Right renal pelvis (tissue), 4 donors: Measurements from ENCODE around the gene SYT2. TPM values are rescaled to one million over a fixed set of nuclear protein-coding genes. Genes with fewer than 3 reads are reported as not detected.
"Not testable (repeated sequence)": the region's sequence is repeated elsewhere in the genome, so short reads cannot be mapped to it uniquely, and the experiment has no call there.

Experiments used
- DNase-seq, 4 donors: peaks; one replicate each; pipeline ENCODE4 v3.0.0-alpha.2; 2013; ENCODE audit warnings: low read depth in 4 of 4, low spot score in 3 of 4, missing footprints in 1 of 4
- polyA plus RNA-seq, 4 donors: library from polyadenylated mRNA; unstranded; fragments of 120-200 nt; gene quantifications; one replicate each; pipeline ENCODE4 v1.2.1, GENCODE V29; 2013; ENCODE audit not compliant: insufficient read length in 4 of 4

Gene SYT2
- polyA plus RNA-seq, 4 donors: 2.1 to 2.6 (median 2.5) TPM

DNA sequence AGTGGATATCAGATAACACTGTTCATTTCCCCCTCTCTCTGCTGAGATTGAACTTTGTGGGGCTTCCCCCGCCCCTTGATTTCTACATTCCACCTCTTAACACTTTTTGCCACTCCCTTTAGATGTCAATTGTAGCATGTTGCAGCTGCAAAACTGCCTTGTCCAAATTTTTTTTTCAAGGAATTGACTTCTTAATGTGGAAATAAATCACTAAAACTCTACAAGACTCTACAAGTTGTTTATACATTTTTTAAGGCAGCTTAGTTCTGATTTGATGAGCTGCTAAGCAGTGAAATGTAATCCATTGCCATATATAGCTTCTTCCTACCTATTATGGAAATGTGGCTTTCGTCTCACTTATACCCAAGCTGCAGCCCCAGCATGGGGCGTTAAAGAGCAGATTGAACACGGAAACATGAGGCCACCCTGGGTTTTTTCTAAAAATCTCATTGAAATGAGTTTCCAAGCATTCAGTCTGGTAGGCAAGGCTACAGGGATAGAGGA lies 132.2 kb downstream of the SYT2 start:
- DNase-seq: peak in 3 of 4 donors; percentile 56 to 71 (median 67)

DNA sequence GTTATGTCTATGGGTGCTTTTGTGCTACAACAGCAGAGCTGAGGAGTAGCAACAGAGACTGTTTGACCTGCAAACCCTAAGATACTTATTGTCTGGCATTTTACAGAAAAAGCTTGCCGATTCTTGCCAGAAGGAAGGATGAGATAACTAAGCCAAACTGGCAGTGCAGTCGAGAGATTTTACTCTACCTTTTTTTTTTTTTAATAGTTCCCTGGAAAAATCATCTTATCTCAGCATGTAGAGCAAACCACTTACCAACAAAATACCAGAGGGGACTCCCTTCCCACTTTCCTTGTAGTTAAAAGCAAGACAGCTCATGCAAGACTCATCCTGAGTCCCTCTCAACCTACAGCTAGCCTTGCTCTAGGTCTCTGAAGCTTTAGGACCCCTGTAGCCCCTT lies 132.9 kb downstream of the SYT2 start:
- no peak for DNase-seq

- DNase-seq: no peak
Measured at GRCh38 chr1:202576816-202577215, 133.4 kb downstream of the SYT2 start.

- DNase-seq: no peak
Measured at GRCh38 chr1:202575918-202576653, 134.2 kb downstream of the SYT2 start.

DNA sequence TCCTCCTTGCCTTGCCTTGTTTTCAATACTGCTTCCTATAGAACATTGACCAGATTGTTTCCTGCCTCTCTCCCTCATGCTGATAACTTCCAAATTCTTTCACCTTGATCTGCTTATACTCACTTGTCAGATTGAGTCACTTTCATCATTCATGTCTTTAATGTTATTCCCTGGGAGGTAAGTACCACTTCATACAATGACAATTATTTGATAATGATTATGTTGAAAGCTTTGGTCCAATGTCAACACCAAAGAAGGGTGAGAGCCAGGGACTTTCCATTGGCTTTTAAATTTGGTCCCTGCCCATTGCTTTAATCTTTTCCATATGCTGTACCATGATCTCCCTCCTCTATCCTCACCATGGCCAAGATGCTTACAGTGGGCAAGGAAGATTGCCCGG lies 137.4 kb downstream of the SYT2 start:
- no peak for DNase-seq

DNA sequence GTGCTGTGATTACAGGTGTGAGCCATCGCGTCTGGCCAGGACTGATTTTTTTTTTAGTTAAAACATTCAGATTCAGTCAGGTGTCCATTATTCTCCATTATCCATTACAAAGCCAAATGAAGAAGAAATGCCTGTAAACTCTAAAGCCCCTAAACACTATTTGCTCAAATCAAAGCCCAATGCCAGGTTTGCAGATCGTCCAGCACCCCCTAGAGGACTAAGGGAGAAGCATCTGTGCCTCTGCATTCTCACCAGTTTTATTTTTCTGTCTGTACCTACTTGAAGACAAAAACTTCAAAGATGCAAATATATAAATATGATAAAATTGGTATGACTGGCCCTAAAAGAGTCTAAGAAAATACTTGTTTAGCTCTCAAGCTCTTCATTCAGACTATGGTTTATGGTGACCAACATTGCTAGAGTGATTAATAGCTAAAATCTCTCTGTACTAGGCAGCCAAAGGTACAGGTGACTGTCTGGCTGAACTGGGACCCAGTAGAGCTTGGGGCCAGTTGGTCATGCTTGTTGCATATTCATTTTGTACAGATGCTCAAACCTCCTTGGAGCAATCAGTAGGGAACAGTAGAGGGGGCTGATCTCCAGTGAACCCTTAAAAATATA lies 138.4 kb downstream of the SYT2 start:
- DNase-seq: no peak

DNA sequence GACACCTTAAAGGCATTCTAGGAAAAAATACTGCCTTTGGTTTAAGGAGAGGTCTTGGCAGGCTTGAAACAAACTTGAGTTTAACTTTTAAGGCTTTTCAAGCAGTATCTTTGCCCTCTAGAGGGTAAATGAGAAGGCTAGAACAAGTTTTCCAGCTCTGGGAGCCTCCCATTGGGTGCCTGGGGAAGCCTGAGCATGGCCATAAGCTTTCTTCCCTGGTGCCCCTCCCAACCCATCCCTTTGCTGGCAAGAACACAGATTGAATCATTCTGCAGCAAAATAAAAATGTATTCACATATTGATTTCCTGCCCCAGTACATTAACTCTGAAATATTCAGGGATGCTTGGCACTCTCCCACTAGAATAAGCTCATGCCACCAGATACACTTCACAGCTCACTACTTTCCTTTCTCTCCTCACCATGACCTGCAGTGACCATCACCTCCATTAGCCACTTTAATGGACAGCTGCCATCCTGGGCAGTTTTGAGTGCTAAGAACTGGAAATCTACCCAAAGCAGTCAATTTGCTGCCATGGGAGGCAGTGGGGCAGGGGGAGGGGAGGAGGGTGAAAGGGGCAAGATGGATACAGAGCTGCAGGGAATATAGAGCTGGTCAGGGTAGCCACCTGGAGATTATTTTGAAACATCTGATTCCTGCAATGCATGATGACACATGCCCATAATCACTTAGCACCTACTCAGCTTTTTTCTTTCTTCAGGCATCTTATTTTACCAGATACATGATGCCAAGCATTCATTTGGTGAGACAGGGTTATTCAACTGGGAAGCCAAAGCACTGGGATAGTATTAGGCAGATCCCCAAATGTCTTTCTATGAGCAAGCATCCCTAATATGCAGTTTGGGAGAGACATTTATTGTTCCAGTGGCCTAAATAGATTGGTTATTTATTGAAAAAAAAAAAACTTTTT lies 140.6 kb downstream of the SYT2 start:
- no peak for DNase-seq

DNA sequence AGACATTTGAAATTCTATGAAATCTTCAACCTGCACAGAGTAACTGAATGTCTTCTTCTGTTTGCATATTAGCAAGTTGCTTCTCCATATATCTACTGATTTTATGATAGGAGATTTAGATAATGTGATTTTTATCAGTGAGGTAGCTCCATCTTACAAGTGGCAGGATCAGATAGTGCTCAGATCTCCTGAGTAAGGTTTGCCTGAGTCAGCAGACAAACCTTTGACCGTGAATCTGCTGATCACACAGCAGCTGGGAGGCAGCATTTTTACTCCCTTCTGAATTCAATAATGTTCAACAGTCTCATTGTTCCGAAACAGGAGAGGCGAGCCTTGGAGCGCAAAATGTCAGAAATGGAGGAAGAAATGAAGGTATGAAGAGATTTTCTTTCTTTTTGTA lies 141.4 kb downstream of the SYT2 start:
- no peak for DNase-seq

- DNase-seq: no peak
Measured at GRCh38 chr1:202568410-202568809, 141.8 kb downstream of the SYT2 start.

GRCh38 chr1:202567738-202568137 lies 142.5 kb downstream of the SYT2 start:
- DNase-seq: no peak

DNA sequence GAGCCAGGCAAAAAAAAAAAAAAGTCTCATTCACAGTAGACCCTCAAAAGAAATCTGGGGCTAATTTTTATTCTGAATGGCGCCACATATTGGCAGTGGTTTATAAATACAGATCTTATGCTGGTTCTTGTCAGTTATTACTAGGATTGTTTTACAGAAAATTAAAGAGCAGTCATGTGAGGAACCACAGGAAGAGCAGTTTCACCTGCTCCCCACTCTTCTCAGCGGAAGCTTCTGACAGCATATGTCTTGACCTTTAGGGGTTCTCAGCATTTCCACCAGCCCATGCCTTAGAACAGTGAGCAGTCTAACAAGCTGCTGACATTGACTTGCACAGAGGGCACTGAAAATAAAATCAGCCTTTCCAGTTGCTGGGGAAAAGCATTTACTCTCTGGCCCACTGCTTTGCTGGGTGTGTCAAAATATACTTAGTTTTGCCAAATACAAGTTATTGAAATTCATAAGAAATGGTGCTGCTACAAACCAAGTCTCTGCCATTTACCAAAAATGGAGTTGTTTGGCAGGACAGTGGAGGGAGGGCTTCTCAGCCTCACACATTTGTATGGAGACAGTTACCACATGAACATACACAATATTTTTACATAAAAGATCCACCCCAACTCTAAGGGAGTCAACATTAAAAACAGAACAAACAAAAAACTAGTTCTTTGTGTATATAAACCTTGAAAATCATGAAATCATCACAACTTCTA lies 144.2 kb downstream of the SYT2 start:
- DNase-seq: no peak

DNA sequence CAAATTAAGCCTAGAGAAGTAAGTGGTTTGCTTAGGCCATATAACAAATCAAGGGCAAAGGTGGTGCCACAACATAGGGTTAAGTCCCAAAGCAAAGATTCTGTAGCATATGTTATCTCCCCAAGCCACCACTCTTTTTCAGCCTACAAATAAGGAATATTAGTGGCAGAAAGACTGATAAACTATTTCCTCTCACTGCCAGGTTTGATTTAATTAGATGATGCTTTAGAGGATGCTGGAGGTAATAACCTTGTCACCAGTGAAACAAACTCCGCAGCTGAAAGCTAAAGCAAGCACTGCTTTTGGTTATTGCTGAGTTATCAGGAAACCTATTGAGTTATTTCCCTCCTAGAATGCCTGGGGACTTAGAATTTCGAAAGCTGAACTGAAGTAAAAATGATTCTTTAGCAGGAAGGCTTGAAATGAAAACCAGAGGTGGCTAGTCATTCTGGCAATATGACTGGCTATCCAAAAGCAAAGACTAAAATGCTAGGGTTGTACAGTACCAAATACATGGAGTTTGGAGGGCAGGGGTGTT lies 145.2 kb downstream of the SYT2 start:
- DNase-seq: no peak

DNA sequence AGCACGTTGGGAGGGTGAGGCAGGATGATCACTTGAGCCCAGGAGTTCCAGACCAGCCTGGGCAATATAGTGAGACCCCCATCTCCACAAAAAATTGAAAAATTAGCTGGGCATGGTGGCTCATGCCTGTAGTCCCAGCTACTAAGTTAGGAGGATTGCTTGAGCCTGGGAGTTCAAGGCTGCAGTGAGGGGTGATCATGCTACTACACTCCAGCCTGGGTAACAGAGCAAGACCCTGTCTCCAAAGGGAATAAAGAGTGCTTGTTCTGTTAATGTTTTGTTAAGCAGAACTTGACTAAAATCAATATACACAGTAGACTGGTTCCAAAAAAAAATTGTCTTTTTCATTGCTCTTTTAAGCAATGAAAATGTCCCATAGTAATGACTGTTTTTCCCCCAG lies 146.4 kb downstream of the SYT2 start:
- no peak for DNase-seq

GRCh38 chr1:202562444-202563060 lies 147.7 kb downstream of the SYT2 start:
- no peak for DNase-seq

- no peak for DNase-seq
Measured at GRCh38 chr1:202561726-202562443, 148.4 kb downstream of the SYT2 start.

DNA sequence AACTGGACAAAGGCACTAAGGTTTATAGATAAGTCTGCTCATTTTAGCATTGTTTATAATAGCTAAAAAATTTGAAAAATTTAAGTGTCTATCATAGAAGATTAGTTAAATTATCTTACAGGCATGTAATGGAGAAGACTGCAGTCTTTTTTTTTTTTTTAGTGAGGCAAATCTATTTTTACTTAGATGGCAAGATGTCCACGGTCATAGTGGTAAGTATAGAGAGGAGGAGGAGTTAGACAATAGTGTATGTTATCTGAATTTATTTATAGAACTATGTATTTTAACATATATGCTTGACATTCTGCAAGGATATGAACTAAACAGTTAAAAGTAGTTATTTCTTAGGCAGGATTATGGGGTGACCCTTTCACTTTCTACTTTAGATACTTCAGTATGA lies 149.0 kb downstream of the SYT2 start:
- DNase-seq: no peak

DNA sequence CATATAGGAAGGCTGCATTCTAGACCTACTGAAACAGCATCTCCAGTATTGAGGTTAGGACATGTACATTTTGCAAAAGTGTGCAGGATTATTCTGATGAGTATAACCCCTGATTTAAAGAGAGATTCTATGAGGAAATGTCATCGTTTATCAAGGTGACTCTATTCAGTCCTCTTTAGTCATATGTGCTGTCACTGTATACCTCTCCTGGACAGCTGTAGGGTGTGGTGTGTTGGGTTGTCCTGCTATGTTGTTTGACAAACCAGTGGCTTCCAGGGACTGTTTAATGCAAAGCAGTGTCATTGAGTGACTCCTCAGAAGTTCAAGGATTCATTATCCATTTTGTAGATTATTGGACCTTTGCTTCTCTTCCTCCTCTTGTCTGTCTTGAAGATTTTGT lies 152.6 kb downstream of the SYT2 start:
- not testable (repeated sequence) for DNase-seq

GRCh38 chr1:202556037-202556436 lies 154.2 kb downstream of the SYT2 start:
- DNase-seq: not testable (repeated sequence)

- DNase-seq: not testable (repeated sequence)
Measured at GRCh38 chr1:202554619-202555018, 155.6 kb downstream of the SYT2 start.
